ENCODE results near the gene BMERB1.

The BMERB1 gene

GRCh38 chr16:15521390-15521757, 87.0 kb downstream of the BMERB1 start:
- H3K27ac ChIP-seq (ENCODE audit: insufficient read depth, low read depth, low read length, poor library complexity, severe bottlenecking), result no peak overlapping the region

DNA sequence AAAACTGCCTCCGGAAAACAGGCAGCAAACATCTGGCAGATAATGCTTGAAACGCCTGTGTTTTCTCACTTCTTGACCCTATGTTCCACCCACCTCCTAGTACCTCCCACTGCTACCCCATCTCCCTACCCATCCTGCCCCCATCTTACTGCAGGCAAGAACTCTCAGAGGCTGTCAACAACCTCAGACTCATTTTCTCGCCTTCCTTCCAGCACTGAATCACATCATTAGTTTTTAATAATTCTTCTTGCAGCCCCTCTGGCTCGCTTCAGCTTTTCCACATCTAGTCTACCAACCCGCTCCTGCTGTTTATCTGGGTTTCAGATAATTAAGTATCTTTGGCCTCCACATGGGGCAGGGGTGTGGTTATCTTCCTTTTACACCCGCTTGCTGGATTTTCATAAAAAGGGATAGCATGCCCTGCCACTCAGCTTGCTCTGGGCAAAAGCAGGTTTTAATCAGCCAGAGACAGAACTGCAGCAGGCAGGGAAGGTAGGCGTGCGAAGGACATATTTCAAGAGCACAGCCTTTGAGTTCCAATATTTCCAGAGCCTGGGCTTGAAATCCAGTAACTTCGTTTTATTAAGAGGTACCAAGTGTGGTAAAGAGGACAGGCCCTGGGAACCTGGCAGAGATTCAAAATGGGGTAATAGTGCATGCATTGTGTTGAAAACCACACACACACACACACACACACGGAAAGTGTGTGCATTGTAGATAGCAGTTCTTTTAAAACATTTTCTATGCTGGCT, 87.5 kb downstream of the BMERB1 start:
- Histone ChIP-seq H3K27me3 (ENCODE audit: control insufficient read depth, insufficient read depth, low read length, poor library complexity, severe bottlenecking) (no peaks in the 10 kb centered on the region), H3K27ac (ENCODE audit: insufficient read depth, low read depth, low read length, poor library complexity, severe bottlenecking) (no peak overlapping the region), H3K4me1 (ENCODE audit: control insufficient read depth, insufficient read depth, low read length) (no peaks in the 10 kb centered on the region), H3K9me3 (ENCODE audit: control insufficient read depth, low read length) (no peaks in the 10 kb centered on the region), H3K36me3 (ENCODE audit: control insufficient read depth, insufficient read depth, low read length) (no peaks in the 10 kb centered on the region), H3K4me3 (ENCODE audit: insufficient read depth, low read depth, low read length) (no peak overlapping the region)
- 87 to 90% methylated on average over 9 of the region's 10 CpGs for WGBS, 2 experiments

More at GRCh38 chr16:15521390-15521757, 87.0 kb downstream of the BMERB1 start:
- H3K4me3 ChIP-seq (ENCODE audit: insufficient read depth, low read depth, low read length), result no peak overlapping the region
- no peaks in the 10 kb centered on the region for H3K4me1 ChIP-seq (ENCODE audit: control insufficient read depth, insufficient read depth, low read length)
- H3K36me3 ChIP-seq (ENCODE audit: control insufficient read depth, insufficient read depth, low read length), result no peaks in the 10 kb centered on the region
- no peaks in the 10 kb centered on the region for H3K9me3 ChIP-seq (ENCODE audit: control insufficient read depth, low read length)
- no peaks in the 10 kb centered on the region for H3K27me3 ChIP-seq (ENCODE audit: control insufficient read depth, insufficient read depth, low read length, poor library complexity, severe bottlenecking)

GRCh38 chr16:15523092-15523541, 88.7 kb downstream of the BMERB1 start:
- H3K4me3 ChIP-seq (ENCODE audit: insufficient read depth, low read depth, low read length), result no peak overlapping the region
- H3K4me1 ChIP-seq (ENCODE audit: control insufficient read depth, insufficient read depth, low read length), result no peaks in the 10 kb centered on the region
- H3K9me3 ChIP-seq (ENCODE audit: control insufficient read depth, low read length), result no peaks in the 10 kb centered on the region
- 73 to 77% methylated on average over 10 of the region's 10 CpGs for WGBS, 2 experiments
- H3K36me3 ChIP-seq (ENCODE audit: control insufficient read depth, insufficient read depth, low read length), result no peaks in the 10 kb centered on the region
- H3K27ac ChIP-seq (ENCODE audit: insufficient read depth, low read depth, low read length, poor library complexity, severe bottlenecking), result no peak overlapping the region
- H3K27me3 ChIP-seq (ENCODE audit: control insufficient read depth, insufficient read depth, low read length, poor library complexity, severe bottlenecking), result no peaks in the 10 kb centered on the region

DNA sequence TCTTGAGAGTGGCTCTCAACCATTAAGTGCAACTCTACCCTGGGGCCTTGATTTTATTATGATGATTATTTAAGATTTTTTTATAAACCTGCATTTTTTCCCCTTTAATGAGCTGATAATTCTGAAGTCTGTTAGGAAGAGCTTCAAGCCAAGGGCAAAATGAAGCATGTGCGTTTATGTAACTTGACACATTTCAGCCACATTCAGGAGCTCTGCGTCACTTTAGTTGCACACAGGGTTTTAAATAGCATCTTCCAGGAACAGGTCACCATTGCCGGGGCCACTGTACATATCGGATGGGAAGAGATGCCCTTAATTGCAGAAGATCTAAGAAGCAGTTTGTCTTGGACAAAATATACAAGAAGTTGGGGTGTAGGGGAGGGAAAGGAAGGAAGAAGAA, 89.6 kb downstream of the BMERB1 start:
- Histone ChIP-seq H3K4me3 (ENCODE audit: insufficient read depth, low read depth, low read length) (no peak overlapping the region), H3K27ac (ENCODE audit: insufficient read depth, low read depth, low read length, poor library complexity, severe bottlenecking) (no peak overlapping the region), H3K27me3 (ENCODE audit: control insufficient read depth, insufficient read depth, low read length, poor library complexity, severe bottlenecking) (no peaks in the 10 kb centered on the region), H3K4me1 (ENCODE audit: control insufficient read depth, insufficient read depth, low read length) (no peaks in the 10 kb centered on the region), H3K36me3 (ENCODE audit: control insufficient read depth, insufficient read depth, low read length) (no peaks in the 10 kb centered on the region), H3K9me3 (ENCODE audit: control insufficient read depth, low read length) (no peaks in the 10 kb centered on the region)
- 98% methylated on average over 4 of the region's 4 CpGs for WGBS, 2 experiments

DNA sequence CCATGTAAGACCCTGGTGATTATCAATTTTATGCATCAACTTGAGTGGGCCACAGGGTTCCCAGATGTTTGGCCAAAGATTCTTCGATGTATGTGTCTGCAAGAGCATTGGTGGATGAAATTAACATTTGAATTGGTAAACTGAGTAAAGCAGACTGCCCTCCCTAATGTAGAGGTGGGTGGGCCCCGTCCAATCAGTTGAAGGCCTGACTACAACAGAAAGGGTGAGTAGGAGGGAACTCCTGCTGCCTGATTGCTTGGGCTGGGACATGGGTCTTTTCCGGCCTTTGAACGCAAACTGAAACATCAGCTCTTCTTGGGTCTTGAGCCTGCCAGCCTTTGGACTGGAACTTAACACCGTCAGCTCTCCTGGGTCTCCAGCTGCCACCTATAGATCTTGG, 90.6 kb downstream of the BMERB1 start:
- WGBS, 2 experiments, result 91 to 93% methylated on average over 5 of the region's 5 CpGs
- Histone ChIP-seq H3K4me3 (ENCODE audit: insufficient read depth, low read depth, low read length) (no peak overlapping the region), H3K9me3 (ENCODE audit: control insufficient read depth, low read length) (no peaks in the 10 kb centered on the region), H3K27ac (ENCODE audit: insufficient read depth, low read depth, low read length, poor library complexity, severe bottlenecking) (no peak overlapping the region), H3K27me3 (ENCODE audit: control insufficient read depth, insufficient read depth, low read length, poor library complexity, severe bottlenecking) (no peaks in the 10 kb centered on the region), H3K36me3 (ENCODE audit: control insufficient read depth, insufficient read depth, low read length) (no peaks in the 10 kb centered on the region), H3K4me1 (ENCODE audit: control insufficient read depth, insufficient read depth, low read length) (no peaks in the 10 kb centered on the region)

DNA sequence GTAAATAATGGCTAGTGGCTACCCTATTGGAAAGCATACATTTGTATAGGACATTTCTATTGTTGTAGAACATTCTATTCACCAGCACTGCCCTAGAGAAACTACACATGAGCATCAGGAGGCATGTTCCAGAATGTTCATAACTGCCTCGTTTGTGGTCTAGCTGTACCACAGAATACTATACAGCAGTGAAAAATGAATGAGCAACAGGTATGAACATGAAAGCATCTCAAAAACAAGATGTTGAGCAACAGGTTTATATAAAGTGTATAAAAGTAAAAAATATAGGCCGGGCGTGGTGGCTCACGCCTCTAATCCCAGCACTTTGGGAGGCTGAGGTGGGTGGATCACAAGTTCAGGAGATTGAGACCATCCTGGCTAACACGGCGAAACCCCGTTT, 91.7 kb downstream of the BMERB1 start:
- H3K9me3 ChIP-seq (ENCODE audit: control insufficient read depth, low read length), result no peaks in the 10 kb centered on the region
- no peak overlapping the region for H3K27ac ChIP-seq (ENCODE audit: insufficient read depth, low read depth, low read length, poor library complexity, severe bottlenecking)
- H3K4me3 ChIP-seq (ENCODE audit: insufficient read depth, low read depth, low read length), result no peak overlapping the region
- no peaks in the 10 kb centered on the region for H3K4me1 ChIP-seq (ENCODE audit: control insufficient read depth, insufficient read depth, low read length)
- H3K36me3 ChIP-seq (ENCODE audit: control insufficient read depth, insufficient read depth, low read length), result no peaks in the 10 kb centered on the region
- 91 to 99% methylated on average over 7 of the region's 7 CpGs for WGBS, 2 experiments
- no peaks in the 10 kb centered on the region for H3K27me3 ChIP-seq (ENCODE audit: control insufficient read depth, insufficient read depth, low read length, poor library complexity, severe bottlenecking)

GRCh38 chr16:15526731-15527130, 92.3 kb downstream of the BMERB1 start:
- 83 to 100% methylated on average over 2 of the region's 2 CpGs for WGBS, 2 experiments
- Histone ChIP-seq H3K27ac (ENCODE audit: insufficient read depth, low read depth, low read length, poor library complexity, severe bottlenecking) (no peak overlapping the region), H3K9me3 (ENCODE audit: control insufficient read depth, low read length) (no peaks in the 10 kb centered on the region), H3K4me3 (ENCODE audit: insufficient read depth, low read depth, low read length) (no peak overlapping the region), H3K27me3 (ENCODE audit: control insufficient read depth, insufficient read depth, low read length, poor library complexity, severe bottlenecking) (no peaks in the 10 kb centered on the region), H3K36me3 (ENCODE audit: control insufficient read depth, insufficient read depth, low read length) (no peaks in the 10 kb centered on the region), H3K4me1 (ENCODE audit: control insufficient read depth, insufficient read depth, low read length) (no peaks in the 10 kb centered on the region)

DNA sequence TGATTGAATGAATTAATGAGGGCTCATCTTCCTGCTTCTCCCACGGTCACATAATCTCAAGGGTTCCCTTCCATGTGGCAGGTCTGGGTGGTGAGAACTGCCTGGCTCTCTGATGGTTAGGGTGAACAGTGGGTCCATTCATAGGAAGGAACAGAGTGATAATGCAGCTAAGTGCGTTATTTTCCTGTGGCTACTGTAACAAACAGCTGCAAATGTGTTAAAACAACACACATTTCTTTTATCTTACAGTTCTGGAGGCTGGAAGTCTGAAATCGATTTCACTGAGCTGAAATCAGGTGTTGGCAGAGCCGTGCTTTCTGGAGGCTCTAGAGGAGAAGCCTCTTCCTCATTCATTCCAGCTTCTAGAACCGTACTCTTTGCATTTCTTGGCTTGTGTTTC, 95.3 kb downstream of the BMERB1 start:
- no peaks in the 10 kb centered on the region for H3K36me3 ChIP-seq (ENCODE audit: control insufficient read depth, insufficient read depth, low read length)
- WGBS, 2 experiments, result 94% methylated on average over 5 of the region's 5 CpGs
- no peaks in the 10 kb centered on the region for H3K4me1 ChIP-seq (ENCODE audit: control insufficient read depth, insufficient read depth, low read length)
- H3K9me3 ChIP-seq (ENCODE audit: control insufficient read depth, low read length), result no peaks in the 10 kb centered on the region
- no peak overlapping the region for H3K27ac ChIP-seq (ENCODE audit: insufficient read depth, low read depth, low read length, poor library complexity, severe bottlenecking)
- H3K4me3 ChIP-seq (ENCODE audit: insufficient read depth, low read depth, low read length), result no peak overlapping the region
- H3K27me3 ChIP-seq (ENCODE audit: control insufficient read depth, insufficient read depth, low read length, poor library complexity, severe bottlenecking), result no peaks in the 10 kb centered on the region

DNA sequence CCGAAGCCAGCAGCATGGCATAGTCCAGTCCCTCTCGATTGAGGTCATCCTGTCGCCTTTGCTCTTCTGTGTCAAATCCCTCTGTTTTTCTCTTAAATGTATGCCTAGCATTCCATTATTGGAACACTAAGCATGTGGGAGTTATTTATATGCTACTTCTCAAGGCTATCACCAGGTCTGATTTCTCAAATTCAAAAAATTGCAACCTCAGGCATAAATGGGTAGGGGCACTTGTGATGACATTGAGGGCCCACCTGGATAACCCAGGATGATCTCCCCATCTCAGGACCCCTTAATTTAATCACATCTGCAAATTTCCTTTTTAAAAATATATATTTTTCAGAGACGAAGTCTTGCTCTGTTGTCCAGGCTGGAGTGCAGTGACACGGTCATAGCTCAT, 95.7 kb downstream of the BMERB1 start:
- WGBS, 2 experiments, result 93 to 95% methylated on average over 5 of the region's 5 CpGs
- Histone ChIP-seq H3K4me3 (ENCODE audit: insufficient read depth, low read depth, low read length) (no peak overlapping the region), H3K9me3 (ENCODE audit: control insufficient read depth, low read length) (no peaks in the 10 kb centered on the region), H3K27me3 (ENCODE audit: control insufficient read depth, insufficient read depth, low read length, poor library complexity, severe bottlenecking) (no peaks in the 10 kb centered on the region), H3K27ac (ENCODE audit: insufficient read depth, low read depth, low read length, poor library complexity, severe bottlenecking) (no peak overlapping the region), H3K36me3 (ENCODE audit: control insufficient read depth, insufficient read depth, low read length) (no peaks in the 10 kb centered on the region), H3K4me1 (ENCODE audit: control insufficient read depth, insufficient read depth, low read length) (no peaks in the 10 kb centered on the region)

DNA sequence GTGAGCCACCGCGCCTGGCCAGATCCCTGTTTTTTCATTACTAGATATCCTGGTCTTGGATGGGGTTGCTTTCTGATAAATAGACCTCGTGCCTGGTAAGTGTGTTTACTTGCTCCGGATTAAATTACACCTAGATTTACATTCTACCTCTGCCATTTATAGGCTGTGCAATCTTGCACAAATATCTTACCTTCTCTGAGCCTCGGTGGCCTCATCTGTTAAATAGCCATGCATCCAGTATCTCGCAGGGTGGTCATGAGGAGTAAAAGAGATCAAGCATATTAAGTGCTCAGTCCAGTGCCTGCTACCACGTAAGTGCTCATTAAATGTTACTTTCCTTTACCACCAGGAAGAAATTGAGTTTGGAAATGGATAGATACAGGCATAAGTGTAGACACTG, 98.4 kb downstream of the BMERB1 start:
- 94 to 99% methylated on average over 7 of the region's 7 CpGs for WGBS, 2 experiments
- H3K4me1 ChIP-seq (ENCODE audit: control insufficient read depth, insufficient read depth, low read length), result no peaks in the 10 kb centered on the region

GRCh38 chr16:15533386-15533785, 99.0 kb downstream of the BMERB1 start:
- 89 to 92% methylated on average over 4 of the region's 4 CpGs for WGBS, 2 experiments

More for the DNA sequence above, 98.4 kb downstream of the BMERB1 start:
- H3K36me3 ChIP-seq (ENCODE audit: control insufficient read depth, insufficient read depth, low read length), result no peaks in the 10 kb centered on the region
- no peak overlapping the region for H3K27ac ChIP-seq (ENCODE audit: insufficient read depth, low read depth, low read length, poor library complexity, severe bottlenecking)
- no peaks in the 10 kb centered on the region for H3K27me3 ChIP-seq (ENCODE audit: control insufficient read depth, insufficient read depth, low read length, poor library complexity, severe bottlenecking)
- H3K9me3 ChIP-seq (ENCODE audit: control insufficient read depth, low read length), result no peaks in the 10 kb centered on the region
- H3K4me3 ChIP-seq (ENCODE audit: insufficient read depth, low read depth, low read length), result no peak overlapping the region

More at GRCh38 chr16:15533386-15533785, 99.0 kb downstream of the BMERB1 start:
- Histone ChIP-seq H3K27ac (ENCODE audit: insufficient read depth, low read depth, low read length, poor library complexity, severe bottlenecking) (no peak overlapping the region), H3K9me3 (ENCODE audit: control insufficient read depth, low read length) (no peaks in the 10 kb centered on the region), H3K4me3 (ENCODE audit: insufficient read depth, low read depth, low read length) (no peak overlapping the region), H3K27me3 (ENCODE audit: control insufficient read depth, insufficient read depth, low read length, poor library complexity, severe bottlenecking) (no peaks in the 10 kb centered on the region), H3K36me3 (ENCODE audit: control insufficient read depth, insufficient read depth, low read length) (no peaks in the 10 kb centered on the region), H3K4me1 (ENCODE audit: control insufficient read depth, insufficient read depth, low read length) (no peaks in the 10 kb centered on the region)
